H1 (cell line): ENCODE results near the gene ZNF273. TPM values are rescaled to one million over a fixed set of nuclear protein-coding genes. Genes with fewer than 3 reads are reported as not detected.
"Not testable (repeated sequence)": the region's sequence is repeated elsewhere in the genome, so short reads cannot be mapped to it uniquely, and the experiment has no call there.

ENCODE experiments used
- CTCF ChIA-PET: fragments of 300-600 bp; sonication (Branson Sonifier 250); formaldehyde crosslinking; loops from one replicate; lab custom pipeline; 2021; ENCODE audit not compliant: partially characterized antibody; lab: Charles Lee
- POLR2A ChIA-PET: fragments of 300-600 bp; sonication (Branson Sonifier 250); formaldehyde crosslinking; loops from one replicate; lab custom pipeline; 2021; ENCODE audit warnings: inconsistent platforms; ENCODE audit not compliant: partially characterized antibody; lab: Charles Lee
- DNase-seq, 2 experiments: peaks; one replicate each; pipeline versions ENCODE4 v3.0.0 to v3.0.0-alpha.2; 2010 to 2022; ENCODE audit warnings: low spot score in 2 of 2, low read depth in 1 of 2, mixed read lengths in 1 of 2
- FAIRE-seq: peaks from 2 replicates; lab custom pipeline; 2011; peaks lifted over from hg19 to GRCh38; lab: Jason Lieb, UNC
- H2AFZ ChIP-seq: 2 replicates; pipeline ENCODE4 v1.8.1; 2012; ENCODE audit warnings: low read length, inconsistent platforms
- H2AK5ac ChIP-seq: 2 replicates; pipeline ENCODE4 v1.6.1; 2013; ENCODE audit warnings: low read depth, low read length
- H2BK120ac ChIP-seq: replicated peaks from 2 replicates; pipeline ENCODE3; 2013; ENCODE audit warnings: low read depth, low read length, inconsistent platforms
- H2BK12ac ChIP-seq: 2 replicates; pipeline ENCODE4 v1.6.1; 2013; ENCODE audit warnings: low read depth, low read length
- H2BK15ac ChIP-seq: 2 replicates; pipeline ENCODE4 v1.6.1; 2013; ENCODE audit warnings: low read length
- H2BK20ac ChIP-seq: 2 replicates; pipeline ENCODE4 v1.6.1; 2013; ENCODE audit warnings: low read length
- H2BK5ac ChIP-seq: 2 replicates; pipeline ENCODE4 v1.6.1; 2013; ENCODE audit warnings: low read depth, low read length
- H3K14ac ChIP-seq: 2 replicates; pipeline ENCODE4 v1.6.1; 2013; ENCODE audit warnings: inconsistent platforms; ENCODE audit not compliant: insufficient read length
- H3K18ac ChIP-seq: 2 replicates; pipeline ENCODE4 v1.6.1; 2013; ENCODE audit warnings: low read length; ENCODE audit errors: extremely low read depth
- H3K23ac ChIP-seq: 2 replicates; pipeline ENCODE4 v1.6.1; 2013; ENCODE audit warnings: inconsistent platforms; ENCODE audit not compliant: insufficient read length
- H3K23me2 ChIP-seq: 2 replicates; pipeline ENCODE4 v1.6.1; 2013; ENCODE audit warnings: low read depth, low read length
- H3K27ac ChIP-seq: 2 replicates; pipeline ENCODE4 v1.6.1; 2011; ENCODE audit warnings: low read depth, low read length, inconsistent platforms
- H3K27me3 ChIP-seq, 4 experiments: replicated peaks in 1 of 4; 1 replicate in 1 of 4; 2 replicates in 3 of 4; pipeline versions ENCODE4 v1.6.1 to v1.8.1; 2011 to 2013; ENCODE audit warnings: low read length in 3 of 4, mild to moderate bottlenecking in 3 of 4, inconsistent platforms in 2 of 4, mixed read lengths in 2 of 4, moderate library complexity in 1 of 4; ENCODE audit not compliant: control insufficient read depth in 3 of 4, insufficient read depth in 3 of 4; ENCODE audit errors: extremely low read depth in 1 of 4
- H3K36me3 ChIP-seq, 4 experiments: 2 replicates each; pipeline versions ENCODE4 v1.6.1 to v1.8.1; 2011 to 2013; ENCODE audit warnings: mild to moderate bottlenecking in 4 of 4, low read length in 3 of 4, moderate library complexity in 2 of 4, control low read depth in 1 of 4, inconsistent platforms in 1 of 4; ENCODE audit not compliant: insufficient read depth in 4 of 4, control insufficient read depth in 2 of 4
- H3K4ac ChIP-seq: replicated peaks from 2 replicates; pipeline ENCODE3; 2013; ENCODE audit warnings: low read length, low read depth, mixed read lengths, inconsistent platforms; ENCODE audit not compliant: insufficient read length
- H3K4me1 ChIP-seq, 4 experiments: replicated peaks in 1 of 4; 1 replicate in 1 of 4; 2 replicates in 3 of 4; pipeline versions ENCODE4 v1.6.1 to v1.8.1; 2011 to 2013; ENCODE audit warnings: low read length in 3 of 4, inconsistent platforms in 2 of 4, mixed read lengths in 1 of 4; ENCODE audit not compliant: insufficient read depth in 4 of 4, control insufficient read depth in 3 of 4
- H3K4me2 ChIP-seq, 2 experiments: 2 replicates each; pipeline versions ENCODE4 v1.6.1 to v1.8.1; 2011 to 2013; ENCODE audit warnings: low read depth in 2 of 2, low read length in 2 of 2, control low read depth in 1 of 2, inconsistent platforms in 1 of 2, mild to moderate bottlenecking in 1 of 2; ENCODE audit not compliant: insufficient read depth in 1 of 2
- H3K4me3 ChIP-seq, 4 experiments: fragments of 200-600, 300-600 bp in 1 of 4; sonication (generic), shearing (Covaris generic), sonication (Bioruptor Twin) in 1 of 4; 2 replicates each; pipeline versions ENCODE4 v1.5.1 to v1.8.1; 2011 to 2016; ENCODE audit warnings: low read length in 4 of 4, low read depth in 3 of 4, control low read depth in 2 of 4, inconsistent platforms in 2 of 4, mild to moderate bottlenecking in 2 of 4, mixed read lengths in 1 of 4, moderate library complexity in 1 of 4; ENCODE audit not compliant: insufficient read depth in 2 of 4; ENCODE audit errors: extremely low read depth in 1 of 4
- H3K56ac ChIP-seq: replicated peaks from 2 replicates; pipeline ENCODE3; 2013; ENCODE audit warnings: low read depth, mild to moderate bottlenecking, mixed read lengths, low read length, inconsistent platforms; ENCODE audit not compliant: insufficient read length
- H3K79me1 ChIP-seq: 2 replicates; pipeline ENCODE4 v1.6.1; 2013; ENCODE audit warnings: low read depth, low read length, control low read depth
- H3K79me2 ChIP-seq, 2 experiments: 2 replicates each; pipeline versions ENCODE4 v1.6.1 to v1.8.1; 2012 to 2013; ENCODE audit warnings: low read length in 2 of 2, mild to moderate bottlenecking in 2 of 2, inconsistent platforms in 1 of 2; ENCODE audit not compliant: insufficient read depth in 2 of 2, control insufficient read depth in 1 of 2
- H3K9ac ChIP-seq, 4 experiments: replicated peaks in 1 of 4; 1 replicate in 1 of 4; 2 replicates in 3 of 4; pipeline versions ENCODE4 v1.6.1 to v1.8.1; 2011 to 2013; ENCODE audit warnings: low read depth in 3 of 4, low read length in 3 of 4, control low read depth in 2 of 4, mild to moderate bottlenecking in 2 of 4, moderate library complexity in 2 of 4, inconsistent platforms in 1 of 4; ENCODE audit errors: extremely low read depth in 1 of 4
- H3K9me3 ChIP-seq, 2 experiments: 2 replicates each; pipeline versions ENCODE4 v1.6.1 to v1.8.1; 2012 to 2013; ENCODE audit warnings: mild to moderate bottlenecking in 2 of 2, moderate library complexity in 2 of 2, control low read depth in 1 of 2, inconsistent platforms in 1 of 2, low read depth in 1 of 2, low read length in 1 of 2, mixed read lengths in 1 of 2; ENCODE audit not compliant: insufficient read depth in 2 of 2
- H4K20me1 ChIP-seq, 2 experiments: replicated peaks in 1 of 2; 2 replicates each; pipeline versions ENCODE3 to v1.8.1; 2011 to 2013; ENCODE audit warnings: inconsistent platforms in 2 of 2, low read length in 2 of 2, mild to moderate bottlenecking in 1 of 2; ENCODE audit not compliant: insufficient read depth in 2 of 2, control insufficient read depth in 1 of 2
- H4K5ac ChIP-seq: 2 replicates; pipeline ENCODE4 v1.6.1; 2013; ENCODE audit warnings: low read length, low read depth, mixed read lengths, inconsistent platforms; ENCODE audit not compliant: insufficient read length
- H4K8ac ChIP-seq: 2 replicates; pipeline ENCODE4 v1.8.0; 2013; ENCODE audit warnings: mild to moderate bottlenecking, moderate library complexity, low read length, inconsistent platforms; ENCODE audit not compliant: insufficient read depth; ENCODE audit errors: extremely low read depth
- H4K91ac ChIP-seq: replicated peaks from 2 replicates; pipeline ENCODE3; 2013; ENCODE audit warnings: low read length, mixed read lengths, inconsistent platforms; ENCODE audit not compliant: insufficient read length
- WGBS, 2 experiments: shearing (Covaris generic) in 1 of 2; methylation state at CpG; one replicate each; pipeline versions ENCODE4 v1.1.6 to v1.1.7; 2013 to 2015; ENCODE audit warnings: low lambda C conversion rate in 2 of 2, mixed read lengths in 2 of 2, inconsistent platforms in 1 of 2, low coverage in 1 of 2, missing lambda C conversion rate in 1 of 2; ENCODE audit not compliant: insufficient replicate concordance in 2 of 2, insufficient coverage in 1 of 2, insufficient read length in 1 of 2; ENCODE audit errors: extremely low coverage in 1 of 2, missing lambda C conversion rate in 1 of 2; 5-methylcytosine and 5-hydroxymethylcytosine counted together
- polyA plus RNA-seq, 7 experiments: library from polyadenylated mRNA; depleted of rRNA in 3 of 7; stranded (reverse) in 5 of 7; unstranded in 2 of 7; fragments of >200 nt in 5 of 7; fragments of 200-250 nt in 2 of 7; gene quantifications; 1 replicate in 5 of 7; 2 replicates in 1 of 7; 4 replicates in 1 of 7; pipeline versions ENCODE4 v1.2.1 to v1.2.3, GENCODE V29; 2011 to 2013; ENCODE audit warnings: missing spikeins in 2 of 7, mixed read lengths in 2 of 7
- total RNA-seq: library from RNA; stranded (reverse); fragmentation: NEBNext Ultra II Directional; extraction: Animal tissue kit (Norgen Biotek cat#: 25700); gene quantifications from 2 replicates; pipeline ENCODE4 v1.2.1, GENCODE V29; 2021

ZNF273 gene
- total and polyA plus RNA-seq, 2 of the 8 experiments (the other 6 are each of a cell fraction or from before 2014, with no cell fraction given), result 6.2 to 23.2 TPM

DNA sequence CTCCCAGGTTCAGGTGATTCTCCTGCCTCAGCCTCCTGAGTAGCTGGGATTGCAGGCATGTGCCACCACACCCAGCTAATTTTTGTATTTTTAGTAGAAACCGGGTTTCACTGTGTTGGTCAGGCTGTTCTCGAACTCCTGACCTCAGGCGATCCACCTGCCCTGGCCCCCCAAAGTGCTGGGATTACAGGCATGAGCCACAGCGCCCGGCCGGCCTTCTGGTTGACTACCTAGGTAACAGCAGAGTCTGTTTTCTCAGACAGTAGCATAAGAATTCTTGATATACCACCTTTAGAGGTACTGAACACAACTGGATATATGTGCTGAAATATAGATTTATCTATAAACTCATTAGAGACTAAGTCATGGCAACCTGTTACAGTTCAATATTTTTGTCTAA lies 36.9 kb downstream of the ZNF273 start:
- DNase-seq, CTCF ChIA-PET, H2AK5ac ChIP-seq, H4K8ac ChIP-seq, H3K27ac ChIP-seq, H2BK15ac ChIP-seq, H3K23me2 ChIP-seq, H3K27me3 ChIP-seq, H3K9ac ChIP-seq, POLR2A ChIA-PET, H2BK120ac ChIP-seq, H2AFZ ChIP-seq, H2BK5ac ChIP-seq, H3K4me1 ChIP-seq, H3K4me3 ChIP-seq, H2BK20ac ChIP-seq, H4K20me1 ChIP-seq, H4K91ac ChIP-seq, H3K23ac ChIP-seq, H3K56ac ChIP-seq, H3K36me3 ChIP-seq, H3K18ac ChIP-seq, H3K14ac ChIP-seq, H3K79me1 ChIP-seq, H3K9me3 ChIP-seq, H3K79me2 ChIP-seq, FAIRE-seq, H2BK12ac ChIP-seq, H4K5ac ChIP-seq, H3K4ac ChIP-seq, H3K4me2 ChIP-seq: not testable (repeated sequence)
- WGBS, 2 experiments, result 95% methylated on average over 6 of the region's 6 CpGs; no CpG with 5 or more reads in 1 of the 2 experiments
